Neural cell (in vitro differentiated cells): Measurements from ENCODE around the gene GAL3ST3. TPM values are rescaled to one million over a fixed set of nuclear protein-coding genes. Genes with fewer than 3 reads are reported as not detected.

Experiments
- H2AFZ ChIP-seq: fragments of 200-600, 300-800 bp; sonication (generic), shearing (Covaris generic); 2 replicates; pipeline ENCODE4 v1.6.0; 2014; ENCODE audit warnings: low read depth, mild to moderate bottlenecking, antibody characterized with exemption, low read length, moderate library complexity
- H3F3A ChIP-seq: fragments of 200-600 bp; shearing (Covaris generic); 2 replicates; pipeline ENCODE4 v1.6.1; 2016; ENCODE audit warnings: mild to moderate bottlenecking, moderate library complexity, mixed read lengths, antibody characterized with exemption, low read length; ENCODE audit not compliant: insufficient read depth, poor library complexity, severe bottlenecking
- H3K27ac ChIP-seq: fragments of 200-600, 300-800 bp; sonication (generic), shearing (Covaris generic); 2 replicates; pipeline ENCODE4 v1.5.1; 2014; ENCODE audit warnings: mild to moderate bottlenecking, low read length, moderate library complexity
- H3K27me3 ChIP-seq: fragments of 300-800, 200-600 bp; sonication (generic), shearing (Covaris generic); 2 replicates; pipeline ENCODE4 v1.6.0; 2014; ENCODE audit warnings: mild to moderate bottlenecking, low read depth, low read length, moderate library complexity; ENCODE audit not compliant: insufficient read depth
- H3K36me3 ChIP-seq: fragments of 300-800, 200-600 bp; sonication (generic), shearing (Covaris generic); 2 replicates; pipeline ENCODE4 v1.5.1; 2014; ENCODE audit warnings: mild to moderate bottlenecking, antibody characterized with exemption, low read length, moderate library complexity; ENCODE audit not compliant: insufficient read depth
- H3K4me2 ChIP-seq: fragments of 300-800, 200-600 bp; sonication (generic), shearing (Covaris generic); 2 replicates; pipeline ENCODE4 v1.6.0; 2014; ENCODE audit warnings: mild to moderate bottlenecking, low read length
- H3K4me3 ChIP-seq: fragments of 300-800, 200-600 bp; sonication (generic), shearing (Covaris generic); 2 replicates; pipeline ENCODE4 v1.5.1; 2014; ENCODE audit warnings: mild to moderate bottlenecking, low read length, moderate library complexity
- H3K79me2 ChIP-seq: fragments of 200-600 bp; shearing (Covaris generic); replicated peaks from 2 replicates; pipeline ENCODE4 v1.6.0; 2014; ENCODE audit warnings: mild to moderate bottlenecking, low read length, moderate library complexity; ENCODE audit not compliant: insufficient read depth
- H3K9ac ChIP-seq: fragments of 300-800, 200-600 bp; sonication (generic), shearing (Covaris generic); 2 replicates; pipeline ENCODE4 v1.6.1; 2016; ENCODE audit warnings: mild to moderate bottlenecking, low read length, mixed read lengths
- H3K9me2 ChIP-seq: fragments of 200-600 bp; shearing (Covaris generic); 2 replicates; pipeline ENCODE4 v1.6.1; 2016; ENCODE audit warnings: mild to moderate bottlenecking, low read length, mixed read lengths; ENCODE audit not compliant: insufficient read depth
- H3K9me3 ChIP-seq: fragments of 200-600, 300-800 bp; sonication (generic), shearing (Covaris generic); 2 replicates; pipeline ENCODE4 v1.6.1; 2016; ENCODE audit warnings: mild to moderate bottlenecking, mixed run types, low read length, moderate library complexity, mixed read lengths
- H4K20me1 ChIP-seq: fragments of 200-600 bp; shearing (Covaris generic); 2 replicates; pipeline ENCODE4 v1.6.1; 2016; ENCODE audit warnings: mild to moderate bottlenecking, mixed run types; ENCODE audit not compliant: insufficient read depth
- CTCF ChIP-seq: fragments of 450-650 bp; IDR thresholded peaks from 2 replicates; pipeline ENCODE4 v1.5.1; 2014; ENCODE audit warnings: antibody characterized with exemption, mild to moderate bottlenecking, moderate library complexity; ENCODE audit not compliant: poor library complexity, severe bottlenecking
- EP300 ChIP-seq: fragments of 450-650 bp; conservative IDR thresholded peaks from 2 replicates; pipeline ENCODE4 v1.6.1; 2014; ENCODE audit warnings: antibody characterized with exemption, mild to moderate bottlenecking, moderate library complexity; ENCODE audit not compliant: poor library complexity, severe bottlenecking
- EZH2 ChIP-seq: fragments of 200-600, 300-800 bp; shearing (Covaris generic), sonication (generic); IDR thresholded peaks from 2 replicates; pipeline ENCODE4 v1.6.1; 2014; ENCODE audit warnings: antibody characterized with exemption, low read length, borderline replicate concordance, mild to moderate bottlenecking; ENCODE audit not compliant: insufficient read depth, poor library complexity, severe bottlenecking
- MXI1 ChIP-seq: fragments of 450-650 bp; conservative IDR thresholded peaks from 2 replicates; pipeline ENCODE4 v1.6.1; 2014; ENCODE audit warnings: antibody characterized with exemption, mild to moderate bottlenecking; ENCODE audit not compliant: poor library complexity, severe bottlenecking
- POLR2AphosphoS5 ChIP-seq: IDR thresholded peaks from 2 replicates; pipeline ENCODE4 v1.6.1; 2012
- RAD21 ChIP-seq: fragments of 450-650 bp; conservative IDR thresholded peaks from 2 replicates; pipeline ENCODE4 v1.6.1; 2014; ENCODE audit warnings: antibody characterized with exemption, mild to moderate bottlenecking, moderate library complexity
- SMC3 ChIP-seq: fragments of 450-650 bp; conservative IDR thresholded peaks from 2 replicates; pipeline ENCODE4 v1.6.1; 2014; ENCODE audit warnings: antibody characterized with exemption, mild to moderate bottlenecking, moderate library complexity; ENCODE audit not compliant: poor library complexity
- TAF1 ChIP-seq: IDR thresholded peaks from 2 replicates; pipeline ENCODE4 v1.6.1; 2012; ENCODE audit warnings: low read depth
- polyA plus RNA-seq: library from polyadenylated mRNA; depleted of rRNA; stranded (reverse); fragments of >200 nt; gene quantifications from 2 replicates; pipeline ENCODE4 v1.2.3, GENCODE V29; 2014
- TF ChIP-seq, protein P1 (sequence below): IDR thresholded peaks from 2 replicates; pipeline ENCODE4 v1.6.1; 2012; ENCODE audit warnings: borderline replicate concordance

GAL3ST3 gene
- polyA plus RNA-seq, 1 donor from 2014 or later: 17.2 TPM

DNA sequence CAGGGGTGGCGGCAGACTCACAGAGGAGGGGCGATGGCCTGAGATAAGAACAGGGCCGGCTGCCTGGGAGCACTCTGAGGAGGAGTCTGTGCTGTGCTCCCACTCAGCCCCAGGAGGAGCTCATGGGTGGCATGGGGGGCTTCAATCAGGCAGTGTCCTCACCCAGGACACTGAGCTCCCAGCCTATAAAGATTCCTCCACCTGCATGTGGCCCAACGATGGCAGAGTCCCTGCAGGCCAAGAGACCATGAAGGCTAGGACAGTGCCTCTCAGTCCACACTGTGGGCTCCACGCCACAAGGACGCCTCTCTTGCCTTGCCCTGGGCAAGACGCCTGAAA, 35.2 kb downstream of the GAL3ST3 start:
- Histone ChIP-seq H3K9me3 (no peaks in the 10 kb centered on the region), H4K20me1 (no peaks in the 10 kb centered on the region), H2AFZ (no peak overlapping the region), H3K9ac (no peak overlapping the region), H3K27me3 (peaks cover 15% of the 10 kb centered on the region), H3K36me3 (no peaks in the 10 kb centered on the region), H3K4me2 (no peak overlapping the region), H3K4me3 (no peak overlapping the region), H3K9me2 (no peaks in the 10 kb centered on the region), H3F3A (no peaks in the 10 kb centered on the region), H3K27ac (no peak overlapping the region), H3K79me2 (no peaks in the 10 kb centered on the region)
- no peak for TF ChIP-seq MXI1
- TF ChIP-seq EP300: no peak
- TF ChIP-seq, protein P1, sequence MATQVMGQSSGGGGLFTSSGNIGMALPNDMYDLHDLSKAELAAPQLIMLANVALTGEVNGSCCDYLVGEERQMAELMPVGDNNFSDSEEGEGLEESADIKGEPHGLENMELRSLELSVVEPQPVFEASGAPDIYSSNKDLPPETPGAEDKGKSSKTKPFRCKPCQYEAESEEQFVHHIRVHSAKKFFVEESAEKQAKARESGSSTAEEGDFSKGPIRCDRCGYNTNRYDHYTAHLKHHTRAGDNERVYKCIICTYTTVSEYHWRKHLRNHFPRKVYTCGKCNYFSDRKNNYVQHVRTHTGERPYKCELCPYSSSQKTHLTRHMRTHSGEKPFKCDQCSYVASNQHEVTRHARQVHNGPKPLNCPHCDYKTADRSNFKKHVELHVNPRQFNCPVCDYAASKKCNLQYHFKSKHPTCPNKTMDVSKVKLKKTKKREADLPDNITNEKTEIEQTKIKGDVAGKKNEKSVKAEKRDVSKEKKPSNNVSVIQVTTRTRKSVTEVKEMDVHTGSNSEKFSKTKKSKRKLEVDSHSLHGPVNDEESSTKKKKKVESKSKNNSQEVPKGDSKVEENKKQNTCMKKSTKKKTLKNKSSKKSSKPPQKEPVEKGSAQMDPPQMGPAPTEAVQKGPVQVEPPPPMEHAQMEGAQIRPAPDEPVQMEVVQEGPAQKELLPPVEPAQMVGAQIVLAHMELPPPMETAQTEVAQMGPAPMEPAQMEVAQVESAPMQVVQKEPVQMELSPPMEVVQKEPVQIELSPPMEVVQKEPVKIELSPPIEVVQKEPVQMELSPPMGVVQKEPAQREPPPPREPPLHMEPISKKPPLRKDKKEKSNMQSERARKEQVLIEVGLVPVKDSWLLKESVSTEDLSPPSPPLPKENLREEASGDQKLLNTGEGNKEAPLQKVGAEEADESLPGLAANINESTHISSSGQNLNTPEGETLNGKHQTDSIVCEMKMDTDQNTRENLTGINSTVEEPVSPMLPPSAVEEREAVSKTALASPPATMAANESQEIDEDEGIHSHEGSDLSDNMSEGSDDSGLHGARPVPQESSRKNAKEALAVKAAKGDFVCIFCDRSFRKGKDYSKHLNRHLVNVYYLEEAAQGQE: no peak
- TF ChIP-seq CTCF: no peak
- TF ChIP-seq RAD21: no peak
- TF ChIP-seq EZH2: no peak
- TF ChIP-seq POLR2AphosphoS5: no peak
- TF ChIP-seq TAF1: no peak
- no peak for TF ChIP-seq SMC3

GRCh38 chr11:66012946-66013761, 35.8 kb downstream of the GAL3ST3 start:
- H3K9ac ChIP-seq: no peak overlapping the region
- H3K27me3 ChIP-seq: peaks cover 15% of the 10 kb centered on the region
- H3K4me3 ChIP-seq: no peak overlapping the region
- no peaks in the 10 kb centered on the region for H3K36me3 ChIP-seq
- H3K4me2 ChIP-seq: no peak overlapping the region
- H3K27ac ChIP-seq: no peak overlapping the region
- no peak overlapping the region for H2AFZ ChIP-seq
- TF ChIP-seq EP300 (no peak), POLR2AphosphoS5 (no peak), SMC3 (no peak), RAD21 (no peak), TAF1 (no peak), EZH2 (no peak), CTCF (no peak), MXI1 (no peak)
- TF ChIP-seq, protein P1: no peak
- H3K79me2 ChIP-seq: no peaks in the 10 kb centered on the region
- no peaks in the 10 kb centered on the region for H3K9me2 ChIP-seq
- H4K20me1 ChIP-seq: no peaks in the 10 kb centered on the region
- no peaks in the 10 kb centered on the region for H3K9me3 ChIP-seq
- no peaks in the 10 kb centered on the region for H3F3A ChIP-seq
